IPS-18a (cell line): ENCODE measurements around the gene BEND2.

Source experiments
- H3K27ac ChIP-seq: one replicate; pipeline ENCODE4 v1.5.1; 2013; ENCODE audit warnings: low read length
- H3K27me3 ChIP-seq: one replicate; pipeline ENCODE4 v1.6.1; 2013; ENCODE audit warnings: mild to moderate bottlenecking, low read length; ENCODE audit not compliant: control insufficient read depth, insufficient read depth
- H3K36me3 ChIP-seq: one replicate; pipeline ENCODE4 v1.6.1; 2013; ENCODE audit warnings: low read depth, low read length; ENCODE audit not compliant: control insufficient read depth
- H3K4me1 ChIP-seq: one replicate; pipeline ENCODE4 v1.6.1; 2013; ENCODE audit warnings: low read depth, low read length; ENCODE audit not compliant: control insufficient read depth
- H3K4me3 ChIP-seq: one replicate; pipeline ENCODE4 v1.5.1; 2013; ENCODE audit warnings: low read length
- H3K9ac ChIP-seq: one replicate; pipeline ENCODE4 v1.6.1; 2013; ENCODE audit warnings: mild to moderate bottlenecking, low read length, moderate library complexity
- H3K9me3 ChIP-seq: one replicate; pipeline ENCODE4 v1.6.1; 2013; ENCODE audit warnings: low read depth, low read length; ENCODE audit not compliant: control insufficient read depth

The BEND2 gene

GRCh38 chrX:18174209-18174608 is 46.5 kb downstream of the BEND2 start:
- H3K9ac ChIP-seq: no peak overlapping the region
- no peaks in the 10 kb centered on the region for H3K36me3 ChIP-seq
- H3K9me3 ChIP-seq: peaks cover 8% of the 10 kb centered on the region
- no peak overlapping the region for H3K4me3 ChIP-seq
- H3K27ac ChIP-seq: no peak overlapping the region
- H3K27me3 ChIP-seq: no peaks in the 10 kb centered on the region
- H3K4me1 ChIP-seq: no peaks in the 10 kb centered on the region

- H3K27me3 ChIP-seq: no peaks in the 10 kb centered on the region
- H3K4me1 ChIP-seq: no peaks in the 10 kb centered on the region
Measured at GRCh38 chrX:18173494-18174180, 47.0 kb downstream of the BEND2 start.

GRCh38 chrX:18172970-18173369 is 47.7 kb downstream of the BEND2 start:
- no peaks in the 10 kb centered on the region for H3K36me3 ChIP-seq
- H3K27ac ChIP-seq: no peak overlapping the region
- H3K4me3 ChIP-seq: no peak overlapping the region
- no peaks in the 10 kb centered on the region for H3K4me1 ChIP-seq
- H3K9ac ChIP-seq: no peak overlapping the region
- H3K9me3 ChIP-seq: peaks cover 8% of the 10 kb centered on the region
- H3K27me3 ChIP-seq: no peaks in the 10 kb centered on the region

More at GRCh38 chrX:18173494-18174180, 47.0 kb downstream of the BEND2 start:
- H3K9me3 ChIP-seq: peaks cover 8% of the 10 kb centered on the region
- H3K27ac ChIP-seq: no peak overlapping the region
- H3K9ac ChIP-seq: no peak overlapping the region
- H3K4me3 ChIP-seq: no peak overlapping the region
- H3K36me3 ChIP-seq: no peaks in the 10 kb centered on the region

- H3K4me3 ChIP-seq: no peak overlapping the region
- H3K9me3 ChIP-seq: peaks cover 8% of the 10 kb centered on the region
- H3K27me3 ChIP-seq: no peaks in the 10 kb centered on the region
- no peak overlapping the region for H3K27ac ChIP-seq
- H3K36me3 ChIP-seq: no peaks in the 10 kb centered on the region
- no peak overlapping the region for H3K9ac ChIP-seq
- no peaks in the 10 kb centered on the region for H3K4me1 ChIP-seq
Measured at GRCh38 chrX:18170910-18171309, 49.8 kb downstream of the BEND2 start.

- H3K9me3 ChIP-seq: peaks cover 10% of the 10 kb centered on the region
- no peak overlapping the region for H3K4me3 ChIP-seq
- H3K27ac ChIP-seq: no peak overlapping the region
- no peaks in the 10 kb centered on the region for H3K36me3 ChIP-seq
- no peaks in the 10 kb centered on the region for H3K4me1 ChIP-seq
- H3K27me3 ChIP-seq: no peaks in the 10 kb centered on the region
- no peak overlapping the region for H3K9ac ChIP-seq
Measured at GRCh38 chrX:18166068-18166467, 54.6 kb downstream of the BEND2 start.

- Histone ChIP-seq H3K36me3 (no peaks in the 10 kb centered on the region), H3K27me3 (no peaks in the 10 kb centered on the region), H3K4me3 (no peak overlapping the region), H3K9ac (no peak overlapping the region), H3K9me3 (peaks cover 24% of the 10 kb centered on the region), H3K27ac (no peak overlapping the region), H3K4me1 (no peaks in the 10 kb centered on the region)
Measured at GRCh38 chrX:18160369-18160768, 60.3 kb downstream of the BEND2 start.

- H3K9ac ChIP-seq: no peak overlapping the region
- no peaks in the 10 kb centered on the region for H3K27me3 ChIP-seq
- H3K4me1 ChIP-seq: no peaks in the 10 kb centered on the region
- H3K4me3 ChIP-seq: no peak overlapping the region
- no peaks in the 10 kb centered on the region for H3K36me3 ChIP-seq
- no peak overlapping the region for H3K27ac ChIP-seq
- H3K9me3 ChIP-seq: peaks cover 17% of the 10 kb centered on the region
Measured at GRCh38 chrX:18158963-18159362, 61.7 kb downstream of the BEND2 start.

GRCh38 chrX:18151649-18152048 is 69.0 kb downstream of the BEND2 start:
- Histone ChIP-seq H3K4me1 (no peaks in the 10 kb centered on the region), H3K36me3 (no peaks in the 10 kb centered on the region), H3K4me3 (no peak overlapping the region), H3K9ac (no peak overlapping the region), H3K9me3 (peaks cover 8% of the 10 kb centered on the region), H3K27me3 (no peaks in the 10 kb centered on the region), H3K27ac (no peak overlapping the region)

GRCh38 chrX:18151157-18151556 is 69.5 kb downstream of the BEND2 start:
- Histone ChIP-seq H3K36me3 (no peaks in the 10 kb centered on the region), H3K27ac (no peak overlapping the region), H3K4me3 (no peak overlapping the region), H3K27me3 (no peaks in the 10 kb centered on the region), H3K4me1 (no peaks in the 10 kb centered on the region), H3K9ac (no peak overlapping the region), H3K9me3 (peaks cover 10% of the 10 kb centered on the region)

- no peak overlapping the region for H3K9ac ChIP-seq
Measured at GRCh38 chrX:18149454-18149853, 71.2 kb downstream of the BEND2 start.

GRCh38 chrX:18146954-18147353 is 73.7 kb downstream of the BEND2 start:
- no peak overlapping the region for H3K9ac ChIP-seq
- no peaks in the 10 kb centered on the region for H3K36me3 ChIP-seq
- H3K4me1 ChIP-seq: no peaks in the 10 kb centered on the region
- H3K27me3 ChIP-seq: no peaks in the 10 kb centered on the region
- peaks cover 22% of the 10 kb centered on the region for H3K9me3 ChIP-seq
- no peak overlapping the region for H3K4me3 ChIP-seq
- no peak overlapping the region for H3K27ac ChIP-seq

More at GRCh38 chrX:18149454-18149853, 71.2 kb downstream of the BEND2 start:
- Histone ChIP-seq H3K36me3 (no peaks in the 10 kb centered on the region), H3K9me3 (peaks cover 20% of the 10 kb centered on the region), H3K4me1 (no peaks in the 10 kb centered on the region), H3K27me3 (no peaks in the 10 kb centered on the region), H3K4me3 (no peak overlapping the region), H3K27ac (no peak overlapping the region)

- Histone ChIP-seq H3K9me3 (peaks cover 20% of the 10 kb centered on the region), H3K4me1 (no peaks in the 10 kb centered on the region), H3K27ac (no peak overlapping the region), H3K9ac (no peak overlapping the region), H3K36me3 (no peaks in the 10 kb centered on the region), H3K27me3 (no peaks in the 10 kb centered on the region), H3K4me3 (no peak overlapping the region)
Measured at GRCh38 chrX:18146009-18146408, 74.7 kb downstream of the BEND2 start.
